GM10847 (cell line): ENCODE data around the gene FANCM.

Experiments
- POLR2A ChIP-seq: IDR thresholded peaks from 2 replicates; pipeline ENCODE4 v1.6.1; 2011; ENCODE audit not compliant: insufficient read length; ENCODE audit errors: extremely low read depth

Gene FANCM

DNA sequence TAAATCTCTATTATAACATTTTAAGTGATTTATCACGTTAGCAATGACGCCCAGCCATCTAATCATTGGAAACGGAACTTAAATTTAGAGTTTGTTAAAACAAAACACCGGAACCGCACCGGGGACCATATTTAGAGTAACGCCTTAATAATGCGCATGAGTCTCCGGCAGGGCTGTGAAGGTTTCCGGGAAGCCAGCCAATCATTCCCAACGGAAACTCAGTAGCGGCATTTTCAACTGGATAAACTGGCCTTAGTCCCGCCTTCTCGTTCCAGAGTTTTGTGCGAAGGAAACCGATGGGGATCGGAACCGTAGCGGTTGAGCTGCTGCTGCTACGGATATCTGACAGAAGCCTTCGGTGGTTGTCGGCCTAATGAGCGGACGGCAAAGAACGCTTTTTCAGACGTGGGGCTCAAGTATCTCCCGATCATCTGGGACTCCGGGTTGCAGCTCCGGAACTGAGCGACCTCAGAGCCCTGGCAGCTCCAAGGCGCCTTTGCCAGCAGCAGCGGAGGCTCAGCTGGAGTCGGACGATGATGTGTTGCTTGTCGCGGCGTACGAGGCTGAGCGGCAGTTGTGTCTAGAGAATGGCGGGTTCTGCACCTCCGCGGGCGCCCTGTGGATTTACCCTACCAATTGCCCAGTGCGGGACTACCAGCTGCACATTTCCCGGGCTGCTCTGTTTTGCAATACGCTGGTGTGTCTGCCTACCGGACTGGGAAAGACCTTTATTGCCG is at the start of gene FANCM:
FANCM (plus strand) TSS at position 272 of the 737 bp plus-strand sequence; CDS start at position 374, 102 bp downstream.
- peak; percentile 80 for TF ChIP-seq POLR2A

GRCh38 chr14:45089813-45090212 is 45.9 kb upstream of the FANCM start:
- no peak for TF ChIP-seq POLR2A

GRCh38 chr14:45091710-45092109 is 44.0 kb upstream of the FANCM start:
- TF ChIP-seq POLR2A = no peak

- no peak for TF ChIP-seq POLR2A
These were observed 41.5 kb upstream of the FANCM start for GRCh38 chr14:45094275-45094674.

GRCh38 chr14:45095143-45095542 is 40.6 kb upstream of the FANCM start:
- no peak for TF ChIP-seq POLR2A

DNA sequence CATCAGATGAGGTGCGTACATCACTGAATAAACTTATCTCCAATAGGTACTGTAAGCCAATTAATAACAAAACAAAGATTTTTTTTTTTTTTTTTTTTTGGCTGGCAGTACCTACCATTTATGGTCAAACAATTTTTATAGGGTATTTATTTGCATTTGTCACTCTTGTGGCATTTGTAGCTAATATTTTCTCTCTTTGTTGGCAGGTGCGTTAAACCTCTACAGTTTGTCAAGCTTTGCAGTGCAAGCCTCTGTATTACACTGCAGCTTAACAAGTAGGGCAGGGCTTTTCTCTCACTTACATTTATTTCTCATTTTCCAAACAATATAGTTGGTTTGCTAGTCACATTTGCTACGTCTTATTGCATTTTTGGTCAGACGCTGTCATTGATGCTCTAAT is 39.5 kb upstream of the FANCM start:
- TF ChIP-seq POLR2A = no peak

- TF ChIP-seq POLR2A = no peak
These were observed 31.9 kb upstream of the FANCM start for GRCh38 chr14:45103806-45104205.

DNA sequence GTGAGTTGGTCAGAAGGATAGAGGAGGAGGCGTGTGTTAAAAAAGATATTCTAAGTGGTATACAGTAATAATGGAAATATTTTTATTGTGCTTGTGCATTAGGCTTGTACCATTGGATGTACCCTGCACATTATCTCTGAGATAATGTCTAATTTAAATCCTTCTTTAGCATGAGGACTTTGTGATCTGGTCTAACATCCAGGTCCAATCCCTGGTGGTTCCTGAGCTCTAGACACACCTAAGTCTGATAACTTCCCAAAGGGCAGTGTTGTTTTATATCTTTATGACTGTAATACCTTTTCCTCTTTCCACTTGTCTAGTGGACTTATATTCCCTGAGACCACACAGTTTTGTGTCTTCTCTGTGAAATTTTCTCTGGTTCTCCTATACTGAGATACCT is 31.2 kb upstream of the FANCM start:
- no peak for TF ChIP-seq POLR2A

GRCh38 chr14:45112896-45113781 is 22.6 kb upstream of the FANCM start:
- TF ChIP-seq POLR2A = no peak

DNA sequence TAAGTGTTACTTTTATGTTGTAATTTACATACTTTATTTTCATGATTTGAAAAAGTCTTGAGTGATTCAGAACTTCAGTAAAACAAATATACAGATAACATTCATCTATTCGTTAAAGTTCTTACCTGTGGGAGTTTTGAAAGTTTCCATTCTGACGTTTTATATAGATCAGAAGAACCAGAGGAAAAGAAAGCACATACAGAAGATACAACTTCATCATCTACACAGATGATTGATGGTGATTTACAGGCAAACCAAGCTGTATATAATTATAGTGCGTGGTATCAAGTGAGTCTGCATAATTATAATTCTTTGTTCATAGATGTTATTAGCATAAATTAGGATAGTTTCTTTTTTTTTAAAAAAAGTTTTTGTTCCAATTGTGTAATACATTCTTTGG is 21.4 kb upstream of the FANCM start:
- TF ChIP-seq POLR2A = no peak

GRCh38 chr14:45118594-45118993 is 17.1 kb upstream of the FANCM start:
- TF ChIP-seq POLR2A = no peak

- no peak for TF ChIP-seq POLR2A
These were observed 15.6 kb upstream of the FANCM start for GRCh38 chr14:45120096-45120495.

GRCh38 chr14:45123271-45123670 is 12.5 kb upstream of the FANCM start:
- TF ChIP-seq POLR2A = no peak

- no peak for TF ChIP-seq POLR2A
These were observed 10.0 kb upstream of the FANCM start for GRCh38 chr14:45125754-45126153.

- no peak for TF ChIP-seq POLR2A
These were observed 6.6 kb upstream of the FANCM start for GRCh38 chr14:45128963-45129629.

DNA sequence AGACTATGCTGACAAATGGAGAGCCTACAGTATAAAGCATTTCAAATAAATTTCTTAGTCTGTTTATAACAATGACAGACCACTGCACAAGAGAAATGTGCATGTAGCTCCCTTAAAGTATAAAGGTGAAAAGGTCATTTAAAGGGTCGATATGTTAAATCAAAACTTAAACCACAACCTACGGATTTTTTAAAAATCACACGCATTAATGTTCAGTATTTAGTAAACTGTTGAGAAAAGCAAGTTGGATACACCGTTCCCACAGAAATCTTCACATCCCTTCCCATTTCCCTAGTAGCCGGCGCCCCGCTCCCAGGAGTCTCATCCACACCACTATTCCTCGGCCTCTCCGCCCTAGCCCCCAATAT is 2.1 kb upstream of the FANCM start:
- no peak for TF ChIP-seq POLR2A
